HG02571 (cell line): ENCODE results near the gene GRID1.

Source experiments
- ATAC-seq: cut with Tn5 transposase; IDR thresholded peaks from one replicate; pipeline ENCODE4 v1.9.1; 2021; ENCODE audit warnings: mild to moderate bottlenecking, moderate library complexity; ENCODE audit not compliant: unreplicated experiment

GRID1 gene

GRCh38 chr10:86234541-86235270 lies 131.9 kb downstream of the GRID1 start:
- no peak for ATAC-seq

- ATAC-seq: no peak
Observed at GRCh38 chr10:86234107-86234506, 132.5 kb downstream of the GRID1 start.

- ATAC-seq: no peak
Observed at GRCh38 chr10:86233131-86233530, 133.5 kb downstream of the GRID1 start.

GRCh38 chr10:86232644-86233043 lies 134.0 kb downstream of the GRID1 start:
- no peak for ATAC-seq

- no peak for ATAC-seq
Observed at GRCh38 chr10:86231796-86232560, 134.6 kb downstream of the GRID1 start.

- no peak for ATAC-seq
Observed at GRCh38 chr10:86230557-86231180, 135.9 kb downstream of the GRID1 start.

GRCh38 chr10:86229811-86230556 lies 136.6 kb downstream of the GRID1 start:
- ATAC-seq: no peak

GRCh38 chr10:86229376-86229775 lies 137.2 kb downstream of the GRID1 start:
- ATAC-seq: no peak

- no peak for ATAC-seq
Observed at GRCh38 chr10:86227501-86228258, 138.9 kb downstream of the GRID1 start.

GRCh38 chr10:86226781-86227201 lies 139.8 kb downstream of the GRID1 start:
- ATAC-seq: no peak

GRCh38 chr10:86226016-86226415 lies 140.6 kb downstream of the GRID1 start:
- no peak for ATAC-seq

- no peak for ATAC-seq
Observed at GRCh38 chr10:86225103-86225782, 141.4 kb downstream of the GRID1 start.

GRCh38 chr10:86224354-86225102 lies 142.1 kb downstream of the GRID1 start:
- no peak for ATAC-seq

GRCh38 chr10:86223256-86223655 lies 143.3 kb downstream of the GRID1 start:
- no peak for ATAC-seq

- ATAC-seq: no peak
Observed at GRCh38 chr10:86222687-86223086, 143.9 kb downstream of the GRID1 start.

GRCh38 chr10:86222336-86222650 lies 144.3 kb downstream of the GRID1 start:
- no peak for ATAC-seq

- ATAC-seq: no peak
Observed at GRCh38 chr10:86221442-86222335, 144.9 kb downstream of the GRID1 start.

- ATAC-seq: no peak
Observed at GRCh38 chr10:86220626-86221025, 146.0 kb downstream of the GRID1 start.
